Vagina (tissue), 2 donors: ENCODE measurements around the gene PEPD. TPM values are rescaled to one million over a fixed set of nuclear protein-coding genes. Genes with fewer than 3 reads are reported as not detected.

ENCODE experiments used
- DNase-seq, 2 donors: peaks; one replicate each; pipeline ENCODE4 v3.0.0-alpha.2; 2017; ENCODE audit errors: extremely low spot score in 2 of 2
- H3K27ac ChIP-seq: fragments of 200-600 bp; sonication (generic); one replicate; pipeline ENCODE4 v1.5.1; 2019
- H3K27me3 ChIP-seq: fragments of 200-600 bp; sonication (generic); one replicate; pipeline ENCODE4 v1.5.1; 2019
- H3K36me3 ChIP-seq, 2 donors: fragments of 200-600 bp; sonication (generic); one replicate each; pipeline ENCODE4 v1.5.1; 2017 to 2019
- H3K4me1 ChIP-seq: fragments of 200-600 bp; sonication (generic); one replicate; pipeline ENCODE4 v1.5.1; 2019
- H3K4me3 ChIP-seq, 2 donors: fragments of 200-600 bp; sonication (generic); 1 replicate in 1 of 2; 2 replicates in 1 of 2; pipeline ENCODE4 v1.5.1; 2016 to 2019
- H3K9me3 ChIP-seq: fragments of 200-600 bp; sonication (generic); one replicate; pipeline ENCODE4 v1.5.1; 2019
- CTCF ChIP-seq, 3 experiments: fragments of 450-650 bp in 2 of 3; fragments of 200-600 bp in 1 of 3; sonication (generic) in 1 of 3; IDR thresholded peaks; one replicate each; pipeline ENCODE4 v1.5.1; 2017 to 2019; ENCODE audit warnings: antibody characterized with exemption in 3 of 3, mild to moderate bottlenecking in 2 of 3, moderate library complexity in 2 of 3
- POLR2A ChIP-seq, 2 donors: fragments of 450-650 bp; IDR thresholded peaks; one replicate each; pipeline ENCODE4 v1.6.1; 2017; ENCODE audit warnings: antibody characterized with exemption in 2 of 2, mild to moderate bottlenecking in 2 of 2, moderate library complexity in 2 of 2
- POLR2AphosphoS5 ChIP-seq, 2 donors: sonication (generic); formaldehyde crosslinking; IDR thresholded peaks; one replicate each; pipeline ENCODE4 v1.9.0; 2017; ENCODE audit warnings: antibody characterized with exemption in 2 of 2, mild to moderate bottlenecking in 2 of 2, low read depth in 1 of 2; ENCODE audit not compliant: insufficient read depth in 1 of 2
- intact Hi-C: fragments of 100-400 bp; cut with DNase I; formaldehyde crosslinking; loops from one replicate; pipeline ENCODE4 v1.15.1; 2023
- total RNA-seq: library from RNA; depleted of rRNA; stranded (reverse); fragments of >200 nt; gene quantifications from one replicate; pipeline ENCODE4 v1.2.3, GENCODE V29; 2016

PEPD gene
- total RNA-seq, 1 donor from 2014 or later = 61.9 TPM

- Histone ChIP-seq H3K27ac (no peak overlapping the region), H3K4me3 (no peak overlapping the region), H3K36me3 (no peaks in the 10 kb centered on the region), H3K27me3 (no peaks in the 10 kb centered on the region), H3K4me1 (peaks cover 4% of the 10 kb centered on the region), H3K9me3 (no peaks in the 10 kb centered on the region)
- no peak for DNase-seq
- no peak for TF ChIP-seq POLR2A (IDR thresholded peaks at IDR 0.05)
- no peak for TF ChIP-seq POLR2AphosphoS5 (IDR thresholded peaks at IDR 0.05; ENCODE audit: insufficient read depth in 1 of 2, low read depth in 1 of 2)
- no peak for TF ChIP-seq CTCF (IDR thresholded peaks at IDR 0.05)
- intact Hi-C loops = no loop called here
Measured at GRCh38 chr19:33366127-33366526, 155.5 kb downstream of the PEPD start.

DNA sequence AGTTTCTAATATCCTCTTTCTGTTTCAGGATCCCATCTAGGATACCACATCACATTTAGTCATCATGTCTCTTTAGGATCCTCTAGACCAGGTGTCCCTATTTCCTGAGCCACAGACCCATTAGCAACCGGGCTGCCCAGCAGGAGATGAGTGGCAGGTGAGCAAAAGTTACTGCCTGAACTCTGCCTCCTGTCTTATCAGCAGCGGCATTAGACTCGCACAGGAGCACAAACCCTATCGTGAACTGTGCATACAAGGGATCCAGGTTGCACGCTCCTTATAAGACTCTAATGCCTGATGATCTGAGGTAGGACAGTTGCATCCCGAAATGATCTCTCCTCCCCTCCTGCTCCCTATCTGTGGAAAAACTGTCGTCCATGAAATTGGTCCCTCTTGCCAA, 155.9 kb downstream of the PEPD start:
- Histone ChIP-seq H3K27ac (no peak overlapping the region), H3K9me3 (no peaks in the 10 kb centered on the region), H3K4me1 (peaks cover 4% of the 10 kb centered on the region), H3K4me3 (no peak overlapping the region), H3K27me3 (no peaks in the 10 kb centered on the region), H3K36me3 (no peaks in the 10 kb centered on the region)
- intact Hi-C loops = no loop called here
- TF ChIP-seq CTCF (IDR thresholded peaks at IDR 0.05) (no peak), POLR2A (IDR thresholded peaks at IDR 0.05) (no peak), POLR2AphosphoS5 (IDR thresholded peaks at IDR 0.05; ENCODE audit: insufficient read depth in 1 of 2, low read depth in 1 of 2) (no peak)
- no peak for DNase-seq

DNA sequence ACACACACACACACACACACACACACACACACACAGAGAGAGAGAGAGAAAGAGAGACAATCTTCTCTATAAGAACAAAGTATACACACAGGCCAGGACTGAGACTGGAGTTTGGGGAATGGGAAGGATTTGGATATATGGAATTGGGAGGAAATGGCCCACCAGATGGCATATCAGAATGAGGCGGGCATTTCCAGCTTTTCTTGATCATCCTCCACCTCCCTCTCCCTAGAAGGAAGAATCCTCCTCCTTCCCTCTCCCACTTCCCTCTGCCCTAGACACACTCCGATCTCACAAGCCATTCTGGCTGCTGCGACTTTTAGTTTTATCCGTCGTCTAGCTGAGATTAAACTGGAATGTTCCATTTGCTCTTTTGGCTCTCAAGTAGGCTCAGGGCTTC, 158.1 kb downstream of the PEPD start:
- TF ChIP-seq POLR2A (IDR thresholded peaks at IDR 0.05) (no peak), CTCF (IDR thresholded peaks at IDR 0.05) (no peak), POLR2AphosphoS5 (IDR thresholded peaks at IDR 0.05; ENCODE audit: insufficient read depth in 1 of 2, low read depth in 1 of 2) (no peak)
- Histone ChIP-seq H3K27me3 (no peaks in the 10 kb centered on the region), H3K36me3 (no peaks in the 10 kb centered on the region), H3K4me1 (peaks cover 4% of the 10 kb centered on the region), H3K9me3 (no peaks in the 10 kb centered on the region), H3K4me3 (no peak overlapping the region), H3K27ac (no peak overlapping the region)
- intact Hi-C loops = no loop called here
- DNase-seq = no peak

GRCh38 chr19:33362508-33363228, 158.9 kb downstream of the PEPD start:
- Histone ChIP-seq H3K4me1 (peaks cover 8% of the 10 kb centered on the region), H3K36me3 (no peaks in the 10 kb centered on the region), H3K27ac (no peak overlapping the region), H3K27me3 (no peaks in the 10 kb centered on the region), H3K4me3 (no peak overlapping the region), H3K9me3 (no peaks in the 10 kb centered on the region)
- intact Hi-C loops = no loop called here
- no peak for DNase-seq
- TF ChIP-seq CTCF (IDR thresholded peaks at IDR 0.05) (no peak), POLR2A (IDR thresholded peaks at IDR 0.05) (no peak), POLR2AphosphoS5 (IDR thresholded peaks at IDR 0.05; ENCODE audit: insufficient read depth in 1 of 2, low read depth in 1 of 2) (no peak)

DNA sequence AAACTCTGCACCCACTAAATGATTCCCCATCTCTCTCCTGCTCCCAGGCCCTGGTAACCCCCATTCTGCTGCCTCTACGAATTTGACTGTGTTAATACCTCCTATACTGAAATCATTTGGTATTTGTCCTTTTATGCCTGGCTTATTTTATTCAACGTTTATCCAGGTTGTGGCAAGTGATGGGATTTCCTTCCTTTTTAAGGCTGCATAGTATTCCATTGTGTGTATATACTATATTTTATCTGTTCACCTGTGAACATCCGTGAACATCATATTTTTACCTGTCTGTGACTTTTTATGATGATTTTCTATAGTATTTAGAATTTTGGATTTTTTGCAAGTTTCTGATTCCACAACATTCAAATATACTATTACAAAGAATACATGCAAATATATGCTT, 162.0 kb downstream of the PEPD start:
- no peaks in the 10 kb centered on the region for H3K9me3 ChIP-seq
- no peaks in the 10 kb centered on the region for H3K27me3 ChIP-seq
- DNase-seq = no peak
- TF ChIP-seq CTCF (IDR thresholded peaks at IDR 0.05) (no peak), POLR2A (IDR thresholded peaks at IDR 0.05) (no peak), POLR2AphosphoS5 (IDR thresholded peaks at IDR 0.05; ENCODE audit: insufficient read depth in 1 of 2, low read depth in 1 of 2) (no peak)
- peaks cover 8% of the 10 kb centered on the region for H3K4me1 ChIP-seq
- H3K27ac ChIP-seq = no peak overlapping the region
- intact Hi-C loops = no loop called here
- no peaks in the 10 kb centered on the region for H3K36me3 ChIP-seq
- no peak overlapping the region for H3K4me3 ChIP-seq
